CD4-positive, CD25-positive, alpha-beta regulatory T cell (primary cell): ENCODE results near the gene FARSB. TPM values are rescaled to one million over a fixed set of nuclear protein-coding genes. Genes with fewer than 3 reads are reported as not detected.

Source experiments
- ATAC-seq, 2 donors: fragments of 150-1000 bp; cut with Tn5 transposase; one replicate each; pipeline ENCODE4 v1.10.0; 2021; ENCODE audit warnings: low read depth in 2 of 2, moderate number of reproducible peaks in 2 of 2, moderate library complexity in 1 of 2
- DNase-seq, 3 donors: peaks; one replicate each; pipeline versions ENCODE4 v3.0.0 to v3.0.0-alpha.2; 2012 to 2022; ENCODE audit warnings: mixed read lengths in 1 of 3
- H3K27ac ChIP-seq: one replicate; pipeline ENCODE4 v1.7.0; 2013; ENCODE audit warnings: mild to moderate bottlenecking, low read length; ENCODE audit not compliant: insufficient read depth, poor library complexity, severe bottlenecking
- H3K27me3 ChIP-seq: one replicate; pipeline ENCODE4 v1.7.0; 2013; ENCODE audit warnings: low read length; ENCODE audit not compliant: control insufficient read depth, insufficient read depth
- H3K36me3 ChIP-seq: one replicate; pipeline ENCODE4 v1.7.0; 2013; ENCODE audit warnings: mild to moderate bottlenecking, low read length, moderate library complexity; ENCODE audit not compliant: control insufficient read depth, insufficient read depth
- H3K4me1 ChIP-seq: 2 replicates; pipeline ENCODE4 v1.7.0; 2013; ENCODE audit warnings: mild to moderate bottlenecking, low read length; ENCODE audit not compliant: insufficient read depth, control insufficient read depth, poor library complexity, severe bottlenecking
- H3K4me3 ChIP-seq: one replicate; pipeline ENCODE4 v1.7.0; 2013; ENCODE audit warnings: low read depth, mild to moderate bottlenecking, low read length, moderate library complexity
- H3K9me3 ChIP-seq, 2 experiments: 1 replicate in 1 of 2; 2 replicates in 1 of 2; pipeline ENCODE4 v1.7.0; 2013; ENCODE audit warnings: low read length in 2 of 2, mild to moderate bottlenecking in 1 of 2, moderate library complexity in 1 of 2; ENCODE audit not compliant: control insufficient read depth in 2 of 2
- H3K27ac Mint-ChIP-seq, 3 donors: one replicate each; pipeline ENCODE4 v1.8.0; 2020 to 2022; ENCODE audit warnings: mild to moderate bottlenecking in 3 of 3, mixed read lengths in 3 of 3, moderate library complexity in 2 of 3
- H3K27me3 Mint-ChIP-seq: one replicate; pipeline ENCODE4 v1.8.0; 2022; ENCODE audit warnings: mild to moderate bottlenecking, mixed read lengths
- H3K36me3 Mint-ChIP-seq: one replicate; pipeline ENCODE4 v1.8.0; 2020; ENCODE audit warnings: mixed read lengths
- H3K4me1 Mint-ChIP-seq, 4 donors: one replicate each; pipeline ENCODE4 v1.8.0; 2020 to 2022; ENCODE audit warnings: mixed read lengths in 4 of 4, mild to moderate bottlenecking in 1 of 4
- H3K4me3 Mint-ChIP-seq, 4 donors: one replicate each; pipeline ENCODE4 v1.8.0; 2020 to 2022; ENCODE audit warnings: mild to moderate bottlenecking in 4 of 4, mixed read lengths in 4 of 4, moderate library complexity in 3 of 4
- H3K9me3 Mint-ChIP-seq, 7 donors: one replicate each; pipeline ENCODE4 v1.8.0; 2020 to 2022; ENCODE audit warnings: mixed read lengths in 7 of 7, mild to moderate bottlenecking in 3 of 7, moderate library complexity in 2 of 7
- polyA plus RNA-seq, 4 donors: library from polyadenylated mRNA; unstranded; fragments of 300-500 nt; fragmentation: Illumina TruSeq; gene quantifications; one replicate each; pipeline ENCODE4 v1.2.3, GENCODE V29; 2021
- total RNA-seq: library from RNA; stranded (reverse); gene quantifications from one replicate; pipeline ENCODE4 v1.2.3, GENCODE V29; 2022

FARSB gene
- total and polyA plus RNA-seq, 5 donors from 2014 or later, result 10.8 to 26.2 (median 25.0) TPM

DNA sequence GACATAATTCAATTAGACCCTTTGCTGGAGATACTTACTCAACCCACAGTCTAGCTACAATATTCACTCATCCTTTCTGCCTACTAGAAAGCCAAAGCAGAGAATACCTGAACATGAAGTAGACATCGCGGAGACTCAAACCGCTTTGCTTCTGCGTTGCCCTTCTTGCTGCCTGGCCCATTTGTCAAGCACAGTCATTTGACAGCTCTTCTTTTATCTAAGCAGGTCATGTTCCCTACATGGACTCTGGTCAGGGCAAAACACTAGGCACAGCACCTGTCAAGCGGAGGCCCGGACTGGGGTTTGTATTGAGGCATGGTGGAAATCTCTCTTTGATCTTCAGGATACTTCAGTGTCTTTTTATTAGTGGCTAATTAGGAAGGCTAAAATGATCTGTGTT, 89.7 kb downstream of the FARSB start:
- DNase-seq, result no peak
- Mint-ChIP-seq H3K36me3 (peaks cover 37% of the 10 kb centered on the region), H3K9me3 (no peaks in the 10 kb centered on the region), H3K4me3 (no peak overlapping the region), H3K27ac (peak overlapping the region in 1 of 3 donors; percentile 61), H3K27me3 (no peaks in the 10 kb centered on the region), H3K4me1 (peaks cover 0 to 6% (median 0%) of the 10 kb centered on the region in 4 donors)
- ATAC-seq, result no peak
- H3K36me3 ChIP-seq, result peaks cover 12% of the 10 kb centered on the region
- no peaks in the 10 kb centered on the region for H3K27me3 ChIP-seq
- no peak overlapping the region for H3K4me3 ChIP-seq
- H3K27ac ChIP-seq, result no peak overlapping the region
- no peaks in the 10 kb centered on the region for H3K9me3 ChIP-seq
- no peaks in the 10 kb centered on the region for H3K4me1 ChIP-seq

DNA sequence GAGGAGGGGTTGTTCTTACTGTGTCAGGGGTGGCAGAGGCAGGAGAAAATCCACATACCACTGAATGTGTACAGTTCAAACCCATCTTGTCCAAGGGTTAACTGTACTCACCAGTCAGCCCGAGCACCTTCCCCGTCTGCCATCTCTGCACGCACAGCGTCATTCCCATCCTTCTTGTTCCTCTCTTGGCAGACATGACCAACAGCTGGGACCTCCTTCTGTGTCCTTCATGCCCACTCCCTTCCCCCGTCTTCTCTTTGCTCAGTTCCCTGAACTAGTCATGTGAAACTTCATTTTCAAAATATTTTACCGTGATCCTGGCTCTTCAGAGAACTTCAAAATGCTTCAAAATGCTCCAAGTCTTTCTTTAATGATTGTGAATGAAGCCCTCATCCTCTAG, 92.0 kb downstream of the FARSB start:
- no peaks in the 10 kb centered on the region for H3K27me3 ChIP-seq
- no peak overlapping the region for H3K4me3 ChIP-seq
- H3K9me3 ChIP-seq, result no peaks in the 10 kb centered on the region
- no peak for ATAC-seq
- Mint-ChIP-seq H3K4me3 (no peak overlapping the region), H3K36me3 (peaks cover 26% of the 10 kb centered on the region), H3K4me1 (peaks cover 0 to 6% (median 0%) of the 10 kb centered on the region in 4 donors), H3K27me3 (no peaks in the 10 kb centered on the region), H3K27ac (peak overlapping the region in 1 of 3 donors; percentile 58), H3K9me3 (no peaks in the 10 kb centered on the region)
- DNase-seq, result no peak
- no peak overlapping the region for H3K27ac ChIP-seq
- no peaks in the 10 kb centered on the region for H3K4me1 ChIP-seq
- peaks cover 10% of the 10 kb centered on the region for H3K36me3 ChIP-seq

DNA sequence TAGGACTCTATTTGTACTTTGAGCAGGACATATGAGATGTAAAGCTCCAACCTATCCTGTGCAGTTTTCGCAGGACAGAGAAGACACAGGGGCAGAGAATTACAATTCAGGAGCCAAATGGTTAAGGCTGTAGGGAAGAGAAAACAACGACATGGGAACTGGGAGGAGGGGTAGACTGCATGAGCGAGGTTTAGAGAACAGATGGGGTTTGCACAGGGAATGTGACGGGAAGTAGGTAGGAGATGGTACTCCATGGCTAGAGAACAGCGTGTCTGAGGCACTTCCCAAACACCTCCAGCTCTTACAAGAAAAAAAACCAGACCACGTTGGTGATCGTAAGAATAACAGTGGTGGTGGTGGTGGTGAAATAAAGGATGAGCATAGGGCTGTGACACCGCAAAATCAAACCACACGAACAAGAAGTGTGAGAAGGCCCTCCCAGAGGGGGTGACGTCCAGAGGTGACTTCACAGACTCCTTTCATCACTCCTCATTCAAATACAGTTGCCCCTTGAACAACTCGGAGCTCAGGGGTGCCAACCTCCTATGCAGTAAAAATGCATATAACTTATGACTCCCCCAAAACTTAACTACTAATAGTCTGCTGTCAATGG, 92.7 kb downstream of the FARSB start:
- no peaks in the 10 kb centered on the region for H3K4me1 ChIP-seq
- H3K36me3 ChIP-seq, result peaks cover 10% of the 10 kb centered on the region
- H3K9me3 ChIP-seq, result no peaks in the 10 kb centered on the region
- H3K27me3 ChIP-seq, result no peaks in the 10 kb centered on the region
- ATAC-seq (no peak), DNase-seq (no peak)
- no peaks in the 10 kb centered on the region for H3K27me3 Mint-ChIP-seq
- H3K9me3 Mint-ChIP-seq, result no peaks in the 10 kb centered on the region
- H3K4me1 Mint-ChIP-seq, result peaks cover 0 to 6% (median 0%) of the 10 kb centered on the region in 4 donors
- H3K4me3 Mint-ChIP-seq, result no peak overlapping the region
- H3K4me3 ChIP-seq, result no peak overlapping the region
- no peak overlapping the region for H3K27ac Mint-ChIP-seq
- H3K36me3 Mint-ChIP-seq, result peaks cover 25% of the 10 kb centered on the region
- H3K27ac ChIP-seq, result no peak overlapping the region

DNA sequence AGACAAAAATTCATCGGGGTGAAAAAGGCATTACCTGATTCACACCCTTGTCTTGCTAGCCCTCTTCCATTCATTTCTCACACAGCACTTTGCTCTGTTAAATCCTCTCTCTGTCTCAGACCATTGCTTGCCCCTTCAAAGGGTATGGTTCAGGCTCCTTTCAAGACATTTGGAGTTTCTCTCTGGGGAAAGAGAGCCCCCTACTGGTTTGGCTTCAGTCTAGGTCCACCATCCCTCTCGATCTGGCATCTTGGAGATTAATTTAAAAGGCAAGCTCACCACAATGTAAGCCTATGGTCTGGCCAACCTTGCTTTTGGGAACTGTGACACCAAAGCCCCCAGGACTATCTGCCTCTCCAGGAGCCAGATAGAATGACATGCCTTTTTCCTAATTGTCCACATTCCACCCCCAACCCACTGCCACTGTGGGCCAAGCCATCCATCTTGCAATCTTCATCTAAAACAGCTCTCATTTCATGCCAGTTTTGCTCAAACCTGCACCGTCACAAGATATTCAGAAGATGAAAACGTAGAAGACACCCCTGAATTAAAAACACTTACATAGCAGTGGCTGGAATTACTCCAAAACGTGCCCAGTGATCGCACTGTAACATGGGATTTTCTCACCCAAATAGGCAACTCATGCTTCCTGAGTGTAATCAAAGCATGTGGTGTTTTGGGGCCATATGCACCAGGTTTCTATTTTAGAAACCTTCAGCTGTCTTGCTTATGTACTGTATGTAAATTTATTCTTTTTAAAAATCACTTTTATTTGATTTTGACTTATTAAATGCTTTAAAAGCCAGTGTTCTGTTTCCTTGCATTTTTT, 93.9 kb downstream of the FARSB start:
- Mint-ChIP-seq H3K9me3 (peaks cover 0 to under 1% (median 0%) of the 10 kb centered on the region in 7 donors), H3K4me3 (no peak overlapping the region), H3K27ac (peak overlapping the region in 1 of 3 donors; percentile 89), H3K27me3 (no peaks in the 10 kb centered on the region), H3K36me3 (peaks cover 19% of the 10 kb centered on the region), H3K4me1 (peaks cover 0 to 6% (median 1%) of the 10 kb centered on the region in 4 donors)
- DNase-seq (peak; percentile 9 to 67 (median 31)), ATAC-seq (peak in 1 of 2 donors; percentile 17)
- H3K4me3 ChIP-seq, result no peak overlapping the region
- H3K27ac ChIP-seq, result no peak overlapping the region
- no peaks in the 10 kb centered on the region for H3K27me3 ChIP-seq
- peaks cover 3% of the 10 kb centered on the region for H3K36me3 ChIP-seq
- H3K9me3 ChIP-seq, result no peaks in the 10 kb centered on the region
- H3K4me1 ChIP-seq, result no peaks in the 10 kb centered on the region

DNA sequence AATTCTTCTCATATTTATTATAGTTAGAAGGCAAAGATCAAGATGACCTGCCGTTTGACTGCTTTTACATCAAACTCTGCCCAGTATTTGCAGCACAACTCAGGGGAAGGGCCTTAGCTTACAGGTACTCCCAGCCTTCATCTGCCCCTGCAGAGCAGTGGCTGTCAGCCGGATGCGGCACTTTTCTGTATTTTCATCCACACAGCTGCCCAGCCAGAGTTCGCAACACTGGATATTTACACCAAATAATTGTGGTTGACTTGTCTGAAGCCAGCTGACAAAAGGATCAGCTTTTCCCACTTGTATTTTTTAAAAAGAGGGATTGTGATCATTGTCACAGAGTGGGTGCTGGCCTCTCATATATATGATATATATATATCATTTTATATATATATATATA, 94.7 kb downstream of the FARSB start:
- no peak overlapping the region for H3K27ac Mint-ChIP-seq
- H3K4me3 ChIP-seq, result no peak overlapping the region
- no peaks in the 10 kb centered on the region for H3K27me3 Mint-ChIP-seq
- no peak for ATAC-seq
- peaks cover 0 to 6% (median 2%) of the 10 kb centered on the region in 4 donors for H3K4me1 Mint-ChIP-seq
- peaks cover 0 to 1% (median 0%) of the 10 kb centered on the region in 7 donors for H3K9me3 Mint-ChIP-seq
- peaks cover 11% of the 10 kb centered on the region for H3K36me3 Mint-ChIP-seq
- no peaks in the 10 kb centered on the region for H3K4me1 ChIP-seq
- DNase-seq, result no peak
- no peaks in the 10 kb centered on the region for H3K27me3 ChIP-seq
- H3K36me3 ChIP-seq, result no peaks in the 10 kb centered on the region
- H3K9me3 ChIP-seq, result no peaks in the 10 kb centered on the region
- no peak overlapping the region for H3K27ac ChIP-seq
- no peak overlapping the region for H3K4me3 Mint-ChIP-seq

DNA sequence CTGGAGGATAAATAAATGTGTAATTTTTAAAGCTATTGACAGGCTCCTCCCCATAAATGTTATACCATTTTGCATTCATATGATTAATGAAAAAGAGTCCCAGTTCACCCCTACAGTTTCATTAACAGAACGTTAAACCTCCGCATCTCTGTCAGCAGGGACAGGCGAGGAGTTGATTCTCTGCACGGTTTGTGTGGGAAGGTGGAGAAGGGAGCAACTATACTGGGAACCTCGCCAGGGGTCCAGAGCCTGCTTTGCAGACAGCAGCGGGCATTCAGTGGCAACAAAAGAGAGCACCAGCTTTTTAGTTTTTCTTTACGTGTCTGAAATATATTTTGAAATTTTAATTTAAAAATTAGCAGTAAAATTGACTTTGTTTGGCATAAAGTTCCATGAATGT, 101.4 kb downstream of the FARSB start:
- no peak for ATAC-seq
- DNase-seq, result no peak
- peaks cover 0 to 2% (median 0%) of the 10 kb centered on the region in 7 donors for H3K9me3 Mint-ChIP-seq
- H3K27ac Mint-ChIP-seq, result no peak overlapping the region
- H3K4me1 ChIP-seq, result no peaks in the 10 kb centered on the region
- H3K36me3 Mint-ChIP-seq, result no peaks in the 10 kb centered on the region
- peaks cover 0 to 4% (median 0%) of the 10 kb centered on the region in 4 donors for H3K4me1 Mint-ChIP-seq
- H3K27me3 Mint-ChIP-seq, result peaks cover 4% of the 10 kb centered on the region
- no peaks in the 10 kb centered on the region for H3K27me3 ChIP-seq
- no peaks in the 10 kb centered on the region for H3K9me3 ChIP-seq
- H3K27ac ChIP-seq, result no peak overlapping the region
- H3K4me3 ChIP-seq, result no peak overlapping the region
- no peaks in the 10 kb centered on the region for H3K36me3 ChIP-seq
- no peak overlapping the region for H3K4me3 Mint-ChIP-seq

DNA sequence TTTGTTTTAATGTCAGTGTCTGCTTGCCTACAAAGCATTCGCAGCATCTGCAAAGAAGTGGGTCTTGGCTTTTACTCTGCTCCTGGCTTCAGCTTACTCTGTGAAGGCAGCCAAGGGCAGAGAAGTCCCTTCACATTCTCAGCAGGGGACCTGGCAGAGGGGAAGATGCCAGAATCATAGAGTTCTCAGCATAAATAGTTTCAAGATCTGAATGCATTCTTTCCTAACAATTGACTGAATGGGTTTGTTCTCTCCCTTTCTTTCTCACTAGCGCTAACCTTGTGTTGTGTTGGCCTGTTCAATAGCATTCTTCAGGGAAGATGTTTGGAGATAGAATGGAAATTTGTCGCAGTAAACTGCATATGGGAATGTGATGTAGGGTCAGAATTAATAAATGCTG, 106.9 kb downstream of the FARSB start:
- Mint-ChIP-seq H3K36me3 (no peaks in the 10 kb centered on the region), H3K9me3 (no peaks in the 10 kb centered on the region), H3K4me1 (no peaks in the 10 kb centered on the region), H3K27me3 (peaks cover 4% of the 10 kb centered on the region), H3K27ac (no peak overlapping the region), H3K4me3 (no peak overlapping the region)
- Histone ChIP-seq H3K27ac (no peak overlapping the region), H3K9me3 (no peaks in the 10 kb centered on the region), H3K27me3 (no peaks in the 10 kb centered on the region), H3K36me3 (no peaks in the 10 kb centered on the region), H3K4me1 (no peaks in the 10 kb centered on the region), H3K4me3 (no peak overlapping the region)
- DNase-seq (no peak), ATAC-seq (no peak)
